B cell (primary cell): ENCODE results near the gene ARMC9. TPM values are rescaled to one million over a fixed set of nuclear protein-coding genes. Genes with fewer than 3 reads are reported as not detected.

Source experiments
- ATAC-seq: fragments of 200-7000 bp; cut with Tn5 transposase; one replicate; pipeline ENCODE4 v1.10.0; 2021; ENCODE audit warnings: low read depth, mild to moderate bottlenecking, moderate number of reproducible peaks, moderate library complexity
- CTCF ChIA-PET: fragments of 350-600 bp; sonication (Branson Sonifier 250); formaldehyde crosslinking; loops from one replicate; lab custom pipeline; 2021; ENCODE audit warnings: antibody characterized with exemption, inconsistent platforms; lab: Charles Lee
- POLR2A ChIA-PET: fragments of 350-600 bp; sonication (Branson Sonifier 250); formaldehyde crosslinking; loops from one replicate; lab custom pipeline; 2021; ENCODE audit warnings: antibody characterized with exemption; lab: Charles Lee
- DNase-seq: peaks from one replicate; pipeline ENCODE4 v3.0.0; 2013
- H2AFZ ChIP-seq: 2 replicates; pipeline ENCODE4 v1.6.1; 2012; ENCODE audit warnings: mild to moderate bottlenecking, low read depth, low read length; ENCODE audit not compliant: insufficient read depth, poor library complexity, severe bottlenecking
- H3K27ac ChIP-seq, 2 donors: 1 replicate in 1 of 2; 2 replicates in 1 of 2; pipeline ENCODE4 v1.5.1; 2012 to 2013; ENCODE audit warnings: low read length in 2 of 2, mild to moderate bottlenecking in 2 of 2, moderate library complexity in 1 of 2
- H3K27me3 ChIP-seq, 4 experiments: fragments of 200-600 bp in 1 of 4; sonication (generic) in 1 of 4; replicated peaks in 1 of 4; 1 replicate in 2 of 4; 2 replicates in 2 of 4; pipeline versions ENCODE4 v1.6.1 to v1.7.0; 2013 to 2016; ENCODE audit warnings: low read length in 3 of 4, mild to moderate bottlenecking in 2 of 4, mixed read lengths in 1 of 4, moderate library complexity in 1 of 4; ENCODE audit not compliant: insufficient read depth in 4 of 4, control insufficient read depth in 3 of 4; ENCODE audit errors: control extremely low read depth in 1 of 4
- H3K36me3 ChIP-seq, 2 experiments: replicated peaks in 1 of 2; 1 replicate in 1 of 2; 2 replicates in 1 of 2; pipeline versions ENCODE4 v1.6.1 to v1.7.1; 2013; ENCODE audit warnings: low read length in 1 of 2; ENCODE audit not compliant: insufficient read depth in 2 of 2, control insufficient read depth in 1 of 2; ENCODE audit errors: control extremely low read depth in 1 of 2, extremely low read depth in 1 of 2
- H3K4me1 ChIP-seq, 2 donors: fragments of 200-600 bp in 1 of 2; sonication (generic) in 1 of 2; 1 replicate in 1 of 2; 2 replicates in 1 of 2; pipeline versions ENCODE4 v1.5.1 to v1.6.1; 2013 to 2017; ENCODE audit warnings: low read length in 2 of 2; ENCODE audit not compliant: control insufficient read depth in 2 of 2, insufficient read depth in 2 of 2
- H3K4me2 ChIP-seq: replicated peaks from 2 replicates; pipeline ENCODE3; 2012; ENCODE audit warnings: mild to moderate bottlenecking, low read depth, low read length; ENCODE audit not compliant: poor library complexity, severe bottlenecking
- H3K4me3 ChIP-seq, 5 experiments: fragments of 200-600 bp in 1 of 5; sonication (generic) in 1 of 5; 1 replicate in 3 of 5; 2 replicates in 2 of 5; pipeline versions ENCODE4 v1.5.1 to v1.7.0; 2011 to 2016; ENCODE audit warnings: low read length in 4 of 5, mild to moderate bottlenecking in 4 of 5, low read depth in 2 of 5, control low read depth in 1 of 5, moderate library complexity in 1 of 5; ENCODE audit not compliant: insufficient read depth in 1 of 5; ENCODE audit errors: control extremely low read depth in 1 of 5, extremely low read depth in 1 of 5
- H3K79me2 ChIP-seq: fragments of 200-600 bp; sonication (generic); one replicate; pipeline ENCODE4 v1.6.0; 2016; ENCODE audit warnings: low read length; ENCODE audit not compliant: control insufficient read depth, insufficient read depth
- H3K9ac ChIP-seq: fragments of 200-600 bp; sonication (generic); 2 replicates; pipeline ENCODE4 v1.6.1; 2017; ENCODE audit warnings: mild to moderate bottlenecking, low read length, moderate library complexity
- H3K9me3 ChIP-seq, 3 donors: one replicate each; pipeline versions ENCODE4 v1.6.1 to v1.7.1; 2013; ENCODE audit warnings: low read length in 2 of 3; ENCODE audit not compliant: control insufficient read depth in 2 of 3, insufficient read depth in 1 of 3; ENCODE audit errors: control extremely low read depth in 1 of 3
- H4K20me1 ChIP-seq: 2 replicates; pipeline ENCODE4 v1.6.0; 2012; ENCODE audit warnings: mild to moderate bottlenecking, low read length; ENCODE audit not compliant: insufficient read depth, control insufficient read depth, poor library complexity, severe bottlenecking
- H3K27ac Mint-ChIP-seq: one replicate; pipeline ENCODE4 v1.8.0; 2021; ENCODE audit warnings: mixed read lengths
- H3K27me3 Mint-ChIP-seq: one replicate; pipeline ENCODE4 v1.8.0; 2021; ENCODE audit warnings: mixed read lengths
- H3K4me1 Mint-ChIP-seq: one replicate; pipeline ENCODE4 v1.8.0; 2021; ENCODE audit warnings: mixed read lengths
- H3K4me3 Mint-ChIP-seq: one replicate; pipeline ENCODE4 v1.8.0; 2021; ENCODE audit warnings: mixed read lengths
- H3K9me3 Mint-ChIP-seq: one replicate; pipeline ENCODE4 v1.8.0; 2022; ENCODE audit warnings: mixed read lengths; ENCODE audit not compliant: insufficient read depth
- CTCF ChIP-seq: fragments of 200-600 bp; IDR thresholded peaks from one replicate; pipeline ENCODE4 v1.8.0; 2022; ENCODE audit warnings: antibody characterized with exemption, mild to moderate bottlenecking
- EZH2 ChIP-seq: IDR thresholded peaks from 2 replicates; pipeline ENCODE4 v1.6.1; 2012; ENCODE audit warnings: borderline replicate concordance, low read depth, mild to moderate bottlenecking, moderate library complexity, low read length; ENCODE audit not compliant: insufficient read depth, poor library complexity, severe bottlenecking
- WGBS: methylation state at CpG from one replicate; pipeline ENCODE4 v1.1.5; 2013; ENCODE audit warnings: missing lambda C conversion rate; ENCODE audit not compliant: insufficient coverage; 5-methylcytosine and 5-hydroxymethylcytosine counted together
- intact Hi-C: fragments of 100-400 bp; cut with micrococcal nuclease; formaldehyde crosslinking; loops from one replicate; pipeline ENCODE4 v1.10.0; 2022
- polyA plus RNA-seq: library from polyadenylated mRNA; depleted of rRNA; stranded (reverse); fragments of >200 nt; gene quantifications from 2 replicates; pipeline ENCODE4 v1.2.3, GENCODE V29; 2012
- total RNA-seq, 2 donors: library from RNA; stranded (reverse); fragments of 120-200 nt in 1 of 2; gene quantifications; 1 replicate in 1 of 2; 2 replicates in 1 of 2; pipeline versions ENCODE4 v1.2.3 to v1.2.4, GENCODE V29; 2013 to 2022

Gene ARMC9
- total and polyA plus RNA-seq, 2 donors (not counting 1 experiment from before 2014, with no cell fraction given): 0.40 to 5.4 TPM

GRCh38 chr2:231412618-231412963 lies 214.2 kb downstream of the ARMC9 start:
- no peak overlapping the region for H3K27ac ChIP-seq

More at GRCh38 chr2:231412618-231412963, 214.2 kb downstream of the ARMC9 start:
- Histone ChIP-seq H3K4me3 (peak overlapping the region in 3 of 5 experiments; percentile 48 to 62 (median 56)), H2AFZ (peak overlapping the region; percentile 82), H3K9ac (no peak overlapping the region), H3K4me1 (peaks cover 12 to 13% of the 10 kb centered on the region in 2 donors), H3K79me2 (no peaks in the 10 kb centered on the region), H3K36me3 (no peaks in the 10 kb centered on the region), H4K20me1 (no peaks in the 10 kb centered on the region), H3K9me3 (peaks cover 0 to 7% (median 7%) of the 10 kb centered on the region in 3 donors), H3K27me3 (peaks cover 0 to 24% (median 10%) of the 10 kb centered on the region in 4 experiments), H3K4me2 (peak overlapping the region; percentile 88)
- Mint-ChIP-seq H3K4me1 (peaks cover 7% of the 10 kb centered on the region), H3K27me3 (peaks cover 21% of the 10 kb centered on the region), H3K9me3 (no peaks in the 10 kb centered on the region), H3K27ac (no peak overlapping the region), H3K4me3 (peak overlapping the region; percentile 46)
- CTCF ChIA-PET: interaction anchor here (1.0 to 21.6 kb wide), 17 partner anchors 8 to 312 kb away, joined by 3 to 325 read pairs (median 6); partner anchors contain the start of gene B3GNT7
- 64% methylated on average over 9 of the region's 9 CpGs for WGBS
- no peak for ATAC-seq
- DNase-seq: no peak
- POLR2A ChIA-PET: interaction anchor here (0.6 to 1.1 kb wide), 3 partner anchors 16 to 184 kb away, joined by 3 read pairs; no protein-coding TSS in a partner anchor
- TF ChIP-seq CTCF (peak; percentile 30), EZH2 (no peak)
- intact Hi-C loops: loop anchor here (1.0 to 2.0 kb wide), 5 partner anchors 40 to 308 kb away; no protein-coding TSS in a partner anchor
